Stimulated activated CD8-positive, alpha-beta memory T cell treated with anti-CD3 and anti-CD28 coated beads, Interleukin-12 subunit alpha, Interleukin-12 subunit beta, amount 100 ng/mL, for 4 hours (primary cell): ENCODE results near the gene DRD1.
"Not testable (repeated sequence)": the region's sequence is repeated elsewhere in the genome, so short reads cannot be mapped to it uniquely, and the experiment has no call there.

Experiments
- DNase-seq: peaks from one replicate; pipeline ENCODE4 v3.0.0-alpha.2; 2020; ENCODE audit warnings: low read depth

DRD1 gene

DNA sequence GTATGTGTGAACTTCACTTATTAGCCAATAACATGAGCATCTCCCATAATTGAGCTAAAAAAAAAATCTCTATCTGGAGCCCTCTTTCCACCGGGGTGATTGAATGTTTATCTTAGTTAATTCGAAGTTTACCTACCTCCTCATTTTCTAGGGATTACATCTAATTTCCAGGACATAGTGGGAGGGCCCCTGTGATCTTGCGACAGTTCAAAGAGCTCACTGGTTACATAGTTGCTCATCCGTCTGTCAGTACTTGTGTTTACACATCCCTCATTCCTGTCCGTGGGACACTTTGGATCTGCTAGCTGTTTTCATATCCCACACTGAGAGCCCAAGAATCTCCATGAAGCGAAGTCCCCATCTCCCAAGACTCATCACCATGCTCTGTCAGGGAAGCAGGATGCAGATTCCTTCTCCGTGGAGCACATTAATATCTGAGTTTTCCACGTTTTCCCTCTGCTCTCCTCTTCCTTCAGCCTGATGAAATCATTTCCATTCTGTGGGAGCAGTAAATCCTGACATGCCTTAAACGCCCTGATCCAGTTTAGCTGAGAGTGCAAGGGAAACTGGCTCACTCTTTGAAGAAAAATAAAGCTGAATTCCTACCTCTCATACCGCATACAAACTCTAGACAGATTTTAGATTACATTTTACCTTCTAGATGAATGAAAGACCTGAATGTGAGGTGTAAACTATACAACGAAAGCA, 24.2 kb upstream of the DRD1 start:
- no peak for DNase-seq

- DNase-seq = no peak
Measured at GRCh38 chr5:175466700-175467318, 22.8 kb upstream of the DRD1 start.

GRCh38 chr5:175465282-175465681, 21.3 kb upstream of the DRD1 start:
- DNase-seq = no peak

GRCh38 chr5:175464942-175465233, 20.9 kb upstream of the DRD1 start:
- DNase-seq = no peak

- peak; percentile 25 for DNase-seq
Measured at GRCh38 chr5:175464074-175464941, 20.3 kb upstream of the DRD1 start.

GRCh38 chr5:175463641-175464040, 19.7 kb upstream of the DRD1 start:
- DNase-seq = no peak

GRCh38 chr5:175461370-175461769, 17.4 kb upstream of the DRD1 start:
- DNase-seq = no peak

DNA sequence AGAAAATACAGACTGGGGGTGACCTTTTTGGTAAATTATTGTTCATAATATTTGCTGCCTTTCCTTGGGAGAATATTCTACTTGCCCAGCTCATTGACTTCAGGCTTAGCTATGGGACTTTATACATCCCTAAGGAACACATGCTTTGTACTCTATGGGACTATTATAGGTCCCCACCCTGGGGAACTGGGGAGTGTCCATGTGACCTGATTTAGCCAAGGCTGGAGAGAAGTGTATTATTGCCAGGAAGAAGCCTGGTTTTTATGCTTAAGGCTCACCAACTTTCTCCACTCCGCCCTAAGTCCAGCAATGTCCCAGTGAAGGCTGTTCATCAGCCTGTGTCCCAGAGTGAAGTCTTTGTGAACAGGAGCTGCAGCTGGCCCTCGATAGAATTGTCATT, 16.6 kb upstream of the DRD1 start:
- no peak for DNase-seq

DNA sequence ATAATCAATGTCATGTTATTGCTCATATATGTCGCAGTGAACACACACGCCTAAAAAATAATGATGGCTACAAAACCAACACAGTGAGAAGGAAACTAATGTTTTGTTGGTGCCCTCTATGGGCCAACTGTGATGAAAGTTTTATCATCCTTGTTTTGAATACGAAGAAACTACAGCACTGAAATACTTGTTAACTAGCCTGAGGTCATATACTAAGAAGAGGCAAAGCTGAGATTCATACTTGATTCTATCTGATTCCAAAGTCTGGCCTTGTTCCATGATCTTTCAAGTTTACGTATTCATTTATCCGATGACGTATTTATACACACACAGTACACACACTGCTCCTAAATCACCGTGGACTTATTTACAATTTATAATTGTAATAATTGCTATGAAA, 16.1 kb upstream of the DRD1 start:
- DNase-seq = no peak

DNA sequence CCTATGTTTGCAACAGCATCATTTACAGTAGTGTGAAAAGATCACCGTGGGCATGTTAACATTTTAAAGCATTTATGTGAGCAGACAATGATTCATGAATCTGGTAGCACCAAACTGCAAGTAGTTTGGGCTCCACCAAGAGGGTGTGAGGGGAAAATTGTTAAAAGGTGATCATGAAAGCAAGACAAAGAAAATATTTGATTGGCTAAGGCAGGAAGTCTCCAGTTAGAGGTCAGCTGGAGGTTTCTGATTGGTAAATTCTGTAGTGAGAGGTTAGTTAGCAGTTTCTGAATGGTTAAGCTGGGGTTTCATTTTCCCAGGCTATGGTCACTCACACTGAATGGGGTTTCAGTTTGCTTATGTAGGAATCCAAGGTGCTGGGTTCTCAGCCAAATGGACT, 13.5 kb upstream of the DRD1 start:
- DNase-seq = no peak

DNA sequence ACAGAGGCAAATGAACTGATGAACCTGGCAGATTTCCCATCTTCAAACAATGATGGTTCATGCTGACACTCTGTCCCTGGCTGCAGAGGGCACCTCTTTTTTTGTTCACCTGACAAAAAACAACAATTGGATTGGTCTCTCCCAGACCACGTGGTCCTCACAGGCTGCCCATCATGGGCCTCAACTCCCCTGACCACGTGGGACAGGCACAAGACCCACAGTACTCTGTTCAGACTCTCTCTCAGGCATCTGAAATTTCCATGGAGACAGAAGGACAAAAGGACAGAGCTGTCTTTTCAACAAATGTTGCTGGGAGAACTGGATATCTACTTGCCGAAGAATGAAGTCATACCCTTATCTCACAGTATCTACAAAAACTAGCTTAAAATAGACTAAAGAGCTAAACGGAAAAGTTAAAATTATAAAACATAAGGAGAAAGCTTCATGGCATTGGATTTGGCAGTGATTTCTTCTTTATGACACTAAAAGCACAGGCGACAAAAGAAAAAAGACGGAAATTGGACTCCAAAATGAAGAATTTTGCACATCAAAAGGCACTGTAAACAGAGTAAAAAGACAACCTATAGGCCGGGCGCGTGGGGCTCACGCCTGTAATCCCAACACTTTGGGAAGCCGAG, 12.2 kb upstream of the DRD1 start:
- no peak for DNase-seq

- not testable (repeated sequence) for DNase-seq
Measured at GRCh38 chr5:175454338-175454737, 10.4 kb upstream of the DRD1 start.

- no peak for DNase-seq
Measured at GRCh38 chr5:175452166-175452565, 8.2 kb upstream of the DRD1 start.

DNA sequence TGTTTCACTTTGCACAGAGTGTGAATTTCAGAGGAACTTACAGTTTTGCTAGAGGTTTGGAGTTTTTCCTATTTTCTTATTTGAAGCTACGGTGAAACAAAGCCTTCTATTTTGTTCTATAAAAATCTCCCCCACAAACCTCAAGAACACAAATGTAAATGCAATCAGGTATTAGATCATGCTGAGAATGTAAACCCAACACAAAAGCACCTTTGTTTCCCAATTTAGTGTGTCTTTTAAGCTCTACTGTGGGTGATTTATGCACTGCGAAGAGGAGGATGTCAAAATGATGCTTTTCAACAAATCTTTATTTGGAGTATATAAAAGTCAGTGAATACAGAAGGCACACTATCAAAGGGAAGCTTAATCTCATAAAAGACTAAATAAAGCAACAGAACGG, 4.3 kb upstream of the DRD1 start:
- no peak for DNase-seq

DNA sequence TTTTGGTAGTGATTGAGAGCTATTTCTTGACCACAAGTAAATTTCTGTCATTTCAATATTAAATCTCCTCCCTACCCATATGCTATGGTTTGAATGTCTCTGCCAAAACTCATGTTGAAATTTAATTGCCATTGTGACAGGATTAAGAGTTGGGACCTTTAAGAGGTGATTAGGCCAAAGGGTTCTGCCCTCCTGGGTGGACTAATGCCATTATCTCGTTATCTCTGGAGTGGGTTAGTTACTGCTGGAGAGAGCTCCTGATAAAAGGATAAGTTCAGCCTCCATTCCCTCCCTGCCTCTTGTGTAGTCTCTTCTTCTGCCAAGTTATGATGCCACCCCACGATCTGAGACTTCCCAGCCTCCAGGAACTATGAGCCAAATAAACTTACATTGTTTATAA, 3.6 kb upstream of the DRD1 start:
- DNase-seq = no peak

- DNase-seq = not testable (repeated sequence)
Measured at GRCh38 chr5:175446378-175446777, 2.4 kb upstream of the DRD1 start.

DNA sequence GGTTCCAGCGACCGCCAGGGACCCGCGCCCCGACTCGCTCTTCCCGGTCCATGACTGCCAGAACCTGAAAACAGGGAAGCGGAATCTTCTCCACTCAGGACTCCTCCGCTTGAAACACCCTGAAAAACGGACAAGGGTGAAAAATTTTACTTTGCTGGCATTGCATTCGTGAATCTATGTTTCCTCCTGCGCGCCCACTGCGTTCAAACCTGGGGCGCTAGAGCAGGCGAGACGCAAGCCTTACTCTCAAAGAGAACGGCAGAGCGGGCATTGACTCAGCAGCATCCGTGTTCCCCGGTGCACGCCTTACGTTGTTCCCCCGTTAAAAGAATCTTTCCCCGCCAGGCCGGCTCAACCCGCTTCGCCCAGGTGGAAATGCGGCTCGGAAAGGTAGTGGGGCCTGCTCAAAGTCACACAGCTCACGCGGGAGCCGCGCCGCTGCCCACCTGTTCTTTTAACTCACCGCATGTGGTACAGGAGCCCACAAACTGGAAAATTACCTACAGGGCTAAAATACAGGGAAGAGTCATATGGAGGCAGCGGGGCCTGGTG, 999 bp upstream of the DRD1 start:
- no peak for DNase-seq

GRCh38 chr5:175443514-175444059, 395 bp downstream of the DRD1 start:
- DNase-seq = no peak

GRCh38 chr5:175438234-175438857, 5.6 kb downstream of the DRD1 start:
- DNase-seq = no peak

GRCh38 chr5:175436359-175436758, 7.6 kb downstream of the DRD1 start:
- DNase-seq = no peak

DNA sequence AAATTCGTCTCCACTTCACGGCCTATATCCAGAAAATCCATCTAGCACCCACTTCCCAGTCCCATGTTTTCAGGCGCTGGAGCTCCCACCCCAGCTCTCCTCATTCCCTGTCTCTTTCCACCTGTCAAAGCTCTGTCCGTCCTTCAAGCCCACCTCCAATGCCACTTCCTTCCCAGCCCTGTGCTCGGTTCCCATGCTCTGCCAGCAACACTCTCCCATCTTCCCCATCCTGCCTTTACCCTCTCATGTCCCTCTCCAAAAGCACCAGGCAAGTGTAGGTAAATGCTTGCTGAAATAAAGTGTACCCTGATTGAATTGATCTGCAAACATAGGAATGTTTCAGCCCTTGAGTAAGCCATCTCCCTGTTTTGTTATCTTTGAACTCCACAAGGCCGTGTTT, 9.2 kb downstream of the DRD1 start:
- no peak for DNase-seq

GRCh38 chr5:175427762-175428161, 16.2 kb downstream of the DRD1 start:
- no peak for DNase-seq
